IMR-90 (cell line): ENCODE data around the gene NADK. TPM values are rescaled to one million over a fixed set of nuclear protein-coding genes. Genes with fewer than 3 reads are reported as not detected.

Source experiments
- ATAC-seq: fragments of 200-7000 bp; cut with Tn5 transposase; 2 replicates; pipeline ENCODE4 v1.9.1; 2020; ENCODE audit warnings: low read depth, mild to moderate bottlenecking, moderate library complexity
- BruUV-seq: library from RNA; stranded (reverse); fragments of 400-500 nt; replicated peaks from 2 replicates; lab custom pipeline; 2021; lab: Mats Ljungman, UMichigan
- CTCF ChIA-PET: fragments of 300-600 bp; formaldehyde crosslinking; extraction: SDS; loops from one replicate; lab custom pipeline; 2021; ENCODE audit warnings: antibody characterized with exemption; lab: Yijun Ruan, JAX
- POLR2A ChIA-PET: fragments of 300-600 bp; sonication (Branson Sonifier 250); formaldehyde crosslinking; loops from one replicate; lab custom pipeline; 2022; ENCODE audit warnings: antibody characterized with exemption; ENCODE audit not compliant: unreplicated experiment; lab: Charles Lee
- DNase-seq: peaks from one replicate; pipeline ENCODE4 v3.0.0; 2013
- H2AFZ ChIP-seq: replicated peaks from 2 replicates; pipeline ENCODE3; 2013; ENCODE audit warnings: low read length, mild to moderate bottlenecking; ENCODE audit not compliant: poor library complexity
- H2AK5ac ChIP-seq: 2 replicates; pipeline ENCODE4 v1.6.1; 2013; ENCODE audit warnings: low read depth, low read length, inconsistent platforms
- H2AK9ac ChIP-seq: replicated peaks from 2 replicates; pipeline ENCODE3; 2013; ENCODE audit warnings: mild to moderate bottlenecking, low read depth, low read length, moderate library complexity; ENCODE audit not compliant: poor library complexity
- H2BK120ac ChIP-seq: 2 replicates; pipeline ENCODE4 v1.6.1; 2013; ENCODE audit warnings: low read depth, low read length, inconsistent platforms
- H2BK15ac ChIP-seq: 3 replicates; pipeline ENCODE4 v1.6.1; 2013; ENCODE audit warnings: low read depth, low read length, inconsistent platforms
- H2BK20ac ChIP-seq: 2 replicates; pipeline ENCODE4 v1.6.1; 2013; ENCODE audit warnings: low read depth, mild to moderate bottlenecking, inconsistent platforms, low read length, moderate library complexity
- H2BK5ac ChIP-seq: 2 replicates; pipeline ENCODE4 v1.6.1; 2013; ENCODE audit warnings: mild to moderate bottlenecking, low read depth, low read length, inconsistent platforms; ENCODE audit not compliant: poor library complexity, severe bottlenecking
- H3K14ac ChIP-seq: replicated peaks from 2 replicates; pipeline ENCODE4 v1.6.1; 2013; ENCODE audit warnings: low read depth, low read length, inconsistent platforms
- H3K18ac ChIP-seq: 2 replicates; pipeline ENCODE4 v1.6.1; 2013; ENCODE audit warnings: low read depth, low read length, control low read depth
- H3K23ac ChIP-seq: 2 replicates; pipeline ENCODE4 v1.6.1; 2013; ENCODE audit warnings: low read depth, low read length, inconsistent platforms
- H3K27ac ChIP-seq: 2 replicates; pipeline ENCODE4 v1.5.1; 2013; ENCODE audit warnings: mild to moderate bottlenecking, control low read depth, low read length; ENCODE audit not compliant: insufficient read depth
- H3K27me3 ChIP-seq: 2 replicates; pipeline ENCODE4 v1.6.1; 2013; ENCODE audit warnings: low read length; ENCODE audit not compliant: control insufficient read depth, insufficient read depth
- H3K36me3 ChIP-seq: 2 replicates; pipeline ENCODE4 v1.6.1; 2013; ENCODE audit warnings: low read length, mixed read lengths; ENCODE audit not compliant: control insufficient read depth, insufficient read depth
- H3K4ac ChIP-seq: 2 replicates; pipeline ENCODE4 v1.6.1; 2013; ENCODE audit warnings: low read depth, low read length, inconsistent platforms
- H3K4me1 ChIP-seq: 2 replicates; pipeline ENCODE4 v1.6.1; 2013; ENCODE audit warnings: low read length, mixed read lengths; ENCODE audit not compliant: control insufficient read depth, insufficient read depth
- H3K4me2 ChIP-seq: 2 replicates; pipeline ENCODE4 v1.6.1; 2013; ENCODE audit warnings: low read depth, mild to moderate bottlenecking, control low read depth, low read length, moderate library complexity
- H3K4me3 ChIP-seq: 2 replicates; pipeline ENCODE4 v1.5.1; 2013; ENCODE audit warnings: low read depth, mild to moderate bottlenecking, control low read depth, low read length, moderate library complexity; ENCODE audit not compliant: insufficient read depth
- H3K56ac ChIP-seq: 2 replicates; pipeline ENCODE4 v1.6.1; 2013; ENCODE audit warnings: low read length, inconsistent platforms; ENCODE audit not compliant: insufficient read depth; ENCODE audit errors: extremely low read depth
- H3K79me1 ChIP-seq, 2 experiments: 2 replicates each; pipeline ENCODE4 v1.6.1; 2013; ENCODE audit warnings: low read length in 2 of 2, inconsistent platforms in 1 of 2, low read depth in 1 of 2
- H3K9ac ChIP-seq: 2 replicates; pipeline ENCODE4 v1.6.1; 2013; ENCODE audit warnings: low read depth, low read length, control low read depth
- H3K9me1 ChIP-seq: 2 replicates; pipeline ENCODE4 v1.6.1; 2013; ENCODE audit warnings: low read length, inconsistent platforms; ENCODE audit not compliant: insufficient read depth
- H3K9me3 ChIP-seq: 2 replicates; pipeline ENCODE4 v1.6.1; 2013; ENCODE audit warnings: low read length; ENCODE audit not compliant: control insufficient read depth, insufficient read depth
- H4K20me1 ChIP-seq: 2 replicates; pipeline ENCODE4 v1.6.1; 2013; ENCODE audit warnings: low read length, inconsistent platforms; ENCODE audit not compliant: insufficient read depth
- H4K5ac ChIP-seq: 2 replicates; pipeline ENCODE4 v1.6.1; 2013; ENCODE audit warnings: mild to moderate bottlenecking, low read depth, low read length, control low read depth
- H4K8ac ChIP-seq, 2 experiments: 2 replicates each; pipeline ENCODE4 v1.6.1; 2013; ENCODE audit warnings: low read depth in 2 of 2, low read length in 2 of 2, control low read depth in 1 of 2, inconsistent platforms in 1 of 2
- H4K91ac ChIP-seq: 2 replicates; pipeline ENCODE4 v1.6.1; 2013; ENCODE audit warnings: low read depth, low read length, inconsistent platforms; ENCODE audit not compliant: insufficient read depth
- BHLHE40 ChIP-seq: fragments of 150-350 bp; IDR thresholded peaks from 2 replicates; pipeline ENCODE4 v1.6.1; 2016; ENCODE audit warnings: mild to moderate bottlenecking, low read depth, low read length
- CEBPB ChIP-seq: IDR thresholded peaks from 2 replicates; pipeline ENCODE4 v1.6.1; 2012; ENCODE audit warnings: low read depth, low read length, improper control_type of control experiment
- CHD1 ChIP-seq: IDR thresholded peaks from 2 replicates; pipeline ENCODE4 v1.6.1; 2012; ENCODE audit warnings: low read depth, low read length, improper control_type of control experiment
- CTCF ChIP-seq: conservative IDR thresholded peaks from 2 replicates; pipeline ENCODE4 v1.5.1; 2012; ENCODE audit warnings: mild to moderate bottlenecking, low read depth, low read length, improper control_type of control experiment
- ELK1 ChIP-seq: fragments of 150-350 bp; IDR thresholded peaks from 2 replicates; pipeline ENCODE4 v1.6.1; 2016; ENCODE audit warnings: low read depth, mild to moderate bottlenecking, low read length, moderate library complexity, borderline replicate concordance
- FOS ChIP-seq: fragments of 150-350 bp; IDR thresholded peaks from 2 replicates; pipeline ENCODE4 v1.6.1; 2016; ENCODE audit warnings: low read depth, low read length
- MAZ ChIP-seq: IDR thresholded peaks from 2 replicates; pipeline ENCODE4 v1.6.1; 2012; ENCODE audit warnings: low read depth, mild to moderate bottlenecking, low read length, improper control_type of control experiment, moderate library complexity, borderline replicate concordance
- MXI1 ChIP-seq: IDR thresholded peaks from 2 replicates; pipeline ENCODE4 v1.6.1; 2012; ENCODE audit warnings: low read depth, mild to moderate bottlenecking, low read length, moderate library complexity, borderline replicate concordance
- NFE2L2 ChIP-seq: fragments of 150-350 bp; IDR thresholded peaks from 2 replicates; pipeline ENCODE4 v1.6.1; 2016; ENCODE audit warnings: low read depth, mild to moderate bottlenecking, low read length
- POLR2A ChIP-seq: IDR thresholded peaks from 2 replicates; pipeline ENCODE4 v1.6.1; 2012; ENCODE audit warnings: mild to moderate bottlenecking, low read depth, low read length
- RAD21 ChIP-seq: IDR thresholded peaks from 2 replicates; pipeline ENCODE4 v1.6.1; 2012; ENCODE audit warnings: low read length, improper control_type of control experiment
- RCOR1 ChIP-seq: IDR thresholded peaks from 2 replicates; pipeline ENCODE4 v1.6.1; 2012; ENCODE audit warnings: mild to moderate bottlenecking, low read length, improper control_type of control experiment; ENCODE audit not compliant: insufficient replicate concordance
- RFX5 ChIP-seq: IDR thresholded peaks from 2 replicates; pipeline ENCODE4 v1.8.0; 2012; ENCODE audit warnings: low read depth, mild to moderate bottlenecking, low read length, moderate library complexity
- SMC3 ChIP-seq: fragments of 150-350 bp; IDR thresholded peaks from 2 replicates; pipeline ENCODE4 v1.6.1; 2016; ENCODE audit warnings: low read depth, mild to moderate bottlenecking, antibody characterized with exemption, low read length, moderate library complexity
- USF2 ChIP-seq: fragments of 150-350 bp; IDR thresholded peaks from 2 replicates; pipeline ENCODE4 v1.6.1; 2017; ENCODE audit warnings: mild to moderate bottlenecking, antibody characterized with exemption, low read length, low read depth
- WGBS, 2 experiments: methylation state at CpG; one replicate each; pipeline versions ENCODE4 v1.1.5 to v1.1.7; 2013; ENCODE audit warnings: missing lambda C conversion rate in 2 of 2; ENCODE audit not compliant: insufficient read length in 1 of 2; ENCODE audit errors: extremely low coverage in 2 of 2; 5-methylcytosine and 5-hydroxymethylcytosine counted together
- dilution Hi-C: fragments of 300-500 bp; cut with HindIII; formaldehyde crosslinking; loops from one replicate; pipeline ENCODE4 v1.14.3; 2018; ENCODE audit warnings: low sequenced_read_pairs; ENCODE audit not compliant: unreplicated experiment
- in situ Hi-C: fragments of 300-500 bp; cut with MboI; formaldehyde crosslinking; loops from 3 replicates; pipeline ENCODE4 v1.14.3; 2019; ENCODE audit warnings: low sequenced_read_pairs, inconsistent platforms, mixed read lengths
- intact Hi-C: fragments of 100-400 bp; cut with micrococcal nuclease; formaldehyde crosslinking; loops from 2 replicates; pipeline ENCODE4 v1.10.0; 2022
- polyA plus RNA-seq, 3 experiments: library from polyadenylated mRNA; depleted of rRNA; stranded (reverse); fragments of >200 nt; gene quantifications; 2 replicates each; pipeline ENCODE4 v1.2.3, GENCODE V29; 2012; ENCODE audit warnings: low replicate concordance in 1 of 3
- total RNA-seq: library from RNA; depleted of rRNA; stranded (reverse); fragments of >200 nt; gene quantifications from 2 replicates; pipeline ENCODE4 v1.2.3, GENCODE V29; 2012

The NADK gene
- total and polyA plus RNA-seq, 2 of the 4 experiments (the other 2 are of a cell fraction): 12.5 to 56.1 TPM

GRCh38 chr1:1760345-1760650 lies 18.0 kb downstream of the NADK start:
- Histone ChIP-seq H3K4ac (no peak overlapping the region), H3K4me3 (no peak overlapping the region), H2AK5ac (no peak overlapping the region), H2BK20ac (no peak overlapping the region), H3K36me3 (peaks cover 63% of the 10 kb centered on the region), H4K5ac (no peak overlapping the region), H3K23ac (no peak overlapping the region), H2BK5ac (no peak overlapping the region), H3K4me2 (no peak overlapping the region), H4K91ac (no peak overlapping the region), H3K27me3 (no peaks in the 10 kb centered on the region), H3K4me1 (no peaks in the 10 kb centered on the region), H3K79me1 (peaks cover 12 to 46% of the 10 kb centered on the region in 2 experiments), H2AFZ (no peak overlapping the region), H3K9me3 (no peaks in the 10 kb centered on the region), H3K18ac (no peak overlapping the region), H4K20me1 (peaks cover 16% of the 10 kb centered on the region), H3K9ac (no peak overlapping the region), H2AK9ac (no peak overlapping the region), H3K56ac (no peak overlapping the region), H2BK120ac (no peak overlapping the region), H3K27ac (no peak overlapping the region), H3K14ac (no peak overlapping the region), H3K9me1 (no peaks in the 10 kb centered on the region; the same call in 1 of the 2 replicates), H2BK15ac (no peak overlapping the region), H4K8ac (no peak overlapping the region)
- 98% methylated on average over 17 of the region's 20 CpGs; no CpG with 5 or more reads in 1 of the 2 experiments for WGBS, 2 experiments
- DNase-seq (no peak), ATAC-seq (no peak)
- no TSS peak for BruUV-seq
- POLR2A ChIA-PET: no interaction called here
- CTCF ChIA-PET: no interaction called here
- in situ Hi-C loops (no loop called here), intact Hi-C loops (no loop called here), dilution Hi-C loops (no loop called here)
- TF ChIP-seq POLR2A: no peak
- no peak for TF ChIP-seq BHLHE40
- no peak for TF ChIP-seq RAD21
- TF ChIP-seq MXI1: no peak
- TF ChIP-seq CHD1: no peak
- TF ChIP-seq USF2: no peak
- TF ChIP-seq SMC3: no peak
- no peak for TF ChIP-seq FOS
- TF ChIP-seq NFE2L2: no peak
- no peak for TF ChIP-seq CEBPB
- TF ChIP-seq RFX5: no peak
- TF ChIP-seq MAZ: no peak
- no peak for TF ChIP-seq ELK1
- TF ChIP-seq CTCF: no peak
- no peak for TF ChIP-seq RCOR1
